ENCODE measurements around the gene LFNG. TPM values are rescaled to one million over a fixed set of nuclear protein-coding genes. Genes with fewer than 3 reads are reported as not detected.

The LFNG gene
- total and polyA plus RNA-seq, 9 of the 15 experiments (the other 6 are each of a cell fraction or from before 2014, with no cell fraction given) = 0.03 to 0.89 (median 0.25) TPM; not detected in 1

GRCh38 chr7:2544541-2545188, 25.1 kb downstream of the LFNG start:
- no peak overlapping the region for H2AFZ ChIP-seq (ENCODE audit: low read depth, low read length)
- H3K9me3 ChIP-seq (replicated peaks; ENCODE audit: control insufficient read depth, insufficient read depth, low read depth, low read length) = no peaks in the 10 kb centered on the region
- H3K27ac ChIP-seq (ENCODE audit: extremely low read depth, low read depth, low read length) = no peak overlapping the region
- no peaks in the 10 kb centered on the region for H3K27me3 ChIP-seq (ENCODE audit: control insufficient read depth in 2 of 2, insufficient read depth in 2 of 2, low read length in 2 of 2)
- no peak overlapping the region for H3K9ac ChIP-seq (ENCODE audit: insufficient read depth in 1 of 2, low read depth in 2 of 2, low read length in 2 of 2)
- ATAC-seq = no peak
- H3K4me1 ChIP-seq (replicated peaks in 1 of 2; ENCODE audit: control insufficient read depth in 2 of 2, insufficient read depth in 2 of 2, low read length in 2 of 2) = peaks cover 0 to 7% of the 10 kb centered on the region in 2 experiments; a peak in 1 of 5 replicates
- peak in 1 of 4 experiments; percentile 8 for DNase-seq (ENCODE audit: extremely low read depth in 1 of 4, low spot score in 3 of 4)
- TF ChIP-seq RUNX1 (IDR thresholded peaks at IDR 0.05; ENCODE audit: low read depth) (no peak), KLF16 (IDR thresholded peaks at IDR 0.05) (no peak), RBFOX2 (IDR thresholded peaks at IDR 0.05; ENCODE audit: low read depth, low read length) (peak; percentile 13; the same call in 1 of the 2 replicates), BCL6 (CRISPR knock-in tag; IDR thresholded peaks at IDR 0.05) (no peak), NR1H2 (CRISPR knock-in tag; IDR thresholded peaks at IDR 0.05) (no peak), ZC3H4 (CRISPR knock-in tag; IDR thresholded peaks at IDR 0.05; ENCODE audit: borderline replicate concordance) (no peak), POLR2G (IDR thresholded peaks at IDR 0.05; ENCODE audit: low read depth, low read length) (0 out of 2 replicates have a peak, but pooled peaks have one; percentile 29), CBFB (CRISPR knock-in tag; IDR thresholded peaks at IDR 0.05) (no peak), THAP7 (CRISPR knock-in tag; IDR thresholded peaks at IDR 0.05) (no peak), ZNF175 (CRISPR knock-in tag; IDR thresholded peaks at IDR 0.05; ENCODE audit: low read depth) (no peak), NFRKB (IDR thresholded peaks at IDR 0.05; ENCODE audit: low read depth) (no peak)
- H3K79me2 ChIP-seq (ENCODE audit: control insufficient read depth, insufficient read depth, low read length) = no peaks in the 10 kb centered on the region
- 94% methylated on average over 20 of the region's 23 CpGs for WGBS (ENCODE audit: insufficient coverage, low coverage, missing lambda C conversion rate)
- ChIA-PET CTCF (ENCODE audit: low intra/inter-chr PET ratio) (no interaction called here), POLR2A (no interaction called here)
- in situ Hi-C loops (cut with MboI) (no loop called here), intact Hi-C loops (cut with micrococcal nuclease) (no loop called here)
- FAIRE-seq = no peak
- H3K9me1 ChIP-seq (ENCODE audit: control insufficient read depth, insufficient read depth, low read length) = no peaks in the 10 kb centered on the region
- H4K20me1 ChIP-seq (replicated peaks; ENCODE audit: control insufficient read depth, insufficient read depth, low read length) = no peaks in the 10 kb centered on the region
- H3K4me2 ChIP-seq (ENCODE audit: insufficient read depth, low read length) = no peak overlapping the region
- H3K36me3 ChIP-seq (ENCODE audit: control insufficient read depth, insufficient read depth, low read length) = peaks cover 90% of the 10 kb centered on the region
- H3K4me3 ChIP-seq = no peak overlapping the region
- no TSS peak for BruUV-seq (replicated peaks)
